ENCODE data around the gene SMYD1.

SMYD1 gene

GRCh38 chr2:88097192-88097591 lies 29.6 kb downstream of the SMYD1 start:
- no peak for DNase-seq (ENCODE audit: low spot score in 2 of 2)
- no peaks in the 10 kb centered on the region for H3K36me3 Mint-ChIP-seq (ENCODE audit: insufficient read depth)
- H3K9me3 Mint-ChIP-seq: no peaks in the 10 kb centered on the region
- ATAC-seq (replicated peaks; ENCODE audit: extremely low read depth, poor library complexity, severe bottlenecking): no peak
- H3K4me3 Mint-ChIP-seq: no peak overlapping the region
- H3K27ac Mint-ChIP-seq (ENCODE audit: low read depth): no peak overlapping the region
- peaks cover 23% of the 10 kb centered on the region for H3K27me3 Mint-ChIP-seq
- H3K4me1 Mint-ChIP-seq: no peaks in the 10 kb centered on the region

DNA sequence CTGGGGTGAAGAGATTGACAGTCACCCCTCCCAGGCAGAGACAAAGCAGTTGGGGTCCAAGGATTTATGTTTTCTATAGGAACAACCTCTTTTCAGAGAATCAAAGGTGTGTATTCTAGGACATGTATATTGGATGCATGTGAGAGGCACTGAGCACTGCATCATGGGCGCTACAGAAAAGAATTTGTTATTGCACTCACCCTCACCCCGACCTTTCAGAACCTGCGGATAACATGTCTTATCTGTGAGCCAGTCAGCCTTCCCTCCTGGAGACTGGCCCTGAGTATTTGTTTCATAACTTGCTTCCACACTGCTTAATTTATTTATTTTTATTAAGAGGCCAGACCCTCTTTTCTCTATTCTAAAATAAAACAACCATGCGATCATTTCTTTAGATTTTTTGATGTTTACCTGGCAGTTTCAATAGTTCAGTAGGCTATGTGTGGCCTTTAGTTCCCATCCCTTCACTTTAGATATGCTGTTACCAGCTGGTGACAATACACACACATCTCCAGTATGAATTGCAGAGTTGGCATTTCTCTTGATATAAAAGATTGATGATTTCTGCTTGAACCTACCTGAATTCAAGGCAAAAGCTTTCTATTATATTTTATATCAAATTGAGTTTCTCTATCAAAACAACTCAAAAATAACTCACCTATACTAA lies 30.4 kb downstream of the SMYD1 start:
- no peak for DNase-seq (ENCODE audit: low spot score in 2 of 2)
- no peak for ATAC-seq (replicated peaks; ENCODE audit: extremely low read depth, poor library complexity, severe bottlenecking)
- H3K9me3 Mint-ChIP-seq: no peaks in the 10 kb centered on the region
- no peak overlapping the region for H3K27ac Mint-ChIP-seq (ENCODE audit: low read depth)
- H3K36me3 Mint-ChIP-seq (ENCODE audit: insufficient read depth): no peaks in the 10 kb centered on the region
- peaks cover 31% of the 10 kb centered on the region for H3K27me3 Mint-ChIP-seq
- H3K4me1 Mint-ChIP-seq: no peaks in the 10 kb centered on the region
- no peak overlapping the region for H3K4me3 Mint-ChIP-seq

- Mint-ChIP-seq H3K4me1 (no peaks in the 10 kb centered on the region), H3K36me3 (ENCODE audit: insufficient read depth) (no peaks in the 10 kb centered on the region), H3K4me3 (no peak overlapping the region), H3K27me3 (peaks cover 35% of the 10 kb centered on the region), H3K27ac (ENCODE audit: low read depth) (no peak overlapping the region), H3K9me3 (no peaks in the 10 kb centered on the region)
- DNase-seq (ENCODE audit: low spot score in 2 of 2): no peak
- ATAC-seq (replicated peaks; ENCODE audit: extremely low read depth, poor library complexity, severe bottlenecking): no peak
These were observed 30.9 kb downstream of the SMYD1 start for GRCh38 chr2:88098558-88098900.

GRCh38 chr2:88099798-88100488 lies 32.3 kb downstream of the SMYD1 start:
- ATAC-seq (replicated peaks; ENCODE audit: extremely low read depth, poor library complexity, severe bottlenecking) (no peak), DNase-seq (ENCODE audit: low spot score in 2 of 2) (no peak)
- H3K27me3 Mint-ChIP-seq: peaks cover 40% of the 10 kb centered on the region
- H3K9me3 Mint-ChIP-seq: no peaks in the 10 kb centered on the region
- no peaks in the 10 kb centered on the region for H3K4me1 Mint-ChIP-seq
- H3K36me3 Mint-ChIP-seq (ENCODE audit: insufficient read depth): no peaks in the 10 kb centered on the region
- no peak overlapping the region for H3K4me3 Mint-ChIP-seq
- H3K27ac Mint-ChIP-seq (ENCODE audit: low read depth): no peak overlapping the region

GRCh38 chr2:88100489-88100858 lies 32.8 kb downstream of the SMYD1 start:
- H3K4me3 Mint-ChIP-seq: no peak overlapping the region
- H3K9me3 Mint-ChIP-seq: no peaks in the 10 kb centered on the region
- ATAC-seq (replicated peaks; ENCODE audit: extremely low read depth, poor library complexity, severe bottlenecking): no peak
- no peak overlapping the region for H3K27ac Mint-ChIP-seq (ENCODE audit: low read depth)
- no peaks in the 10 kb centered on the region for H3K4me1 Mint-ChIP-seq
- no peak for DNase-seq (ENCODE audit: low spot score in 2 of 2)
- no peaks in the 10 kb centered on the region for H3K36me3 Mint-ChIP-seq (ENCODE audit: insufficient read depth)
- peaks cover 46% of the 10 kb centered on the region for H3K27me3 Mint-ChIP-seq

GRCh38 chr2:88108796-88109195 lies 41.2 kb downstream of the SMYD1 start:
- ATAC-seq (replicated peaks; ENCODE audit: extremely low read depth, poor library complexity, severe bottlenecking): no peak
- Mint-ChIP-seq H3K27me3 (peaks cover 21% of the 10 kb centered on the region), H3K27ac (ENCODE audit: low read depth) (no peak overlapping the region), H3K9me3 (no peaks in the 10 kb centered on the region), H3K4me1 (no peaks in the 10 kb centered on the region), H3K36me3 (ENCODE audit: insufficient read depth) (no peaks in the 10 kb centered on the region), H3K4me3 (no peak overlapping the region)
- no peak for DNase-seq (ENCODE audit: low spot score in 2 of 2)

DNA sequence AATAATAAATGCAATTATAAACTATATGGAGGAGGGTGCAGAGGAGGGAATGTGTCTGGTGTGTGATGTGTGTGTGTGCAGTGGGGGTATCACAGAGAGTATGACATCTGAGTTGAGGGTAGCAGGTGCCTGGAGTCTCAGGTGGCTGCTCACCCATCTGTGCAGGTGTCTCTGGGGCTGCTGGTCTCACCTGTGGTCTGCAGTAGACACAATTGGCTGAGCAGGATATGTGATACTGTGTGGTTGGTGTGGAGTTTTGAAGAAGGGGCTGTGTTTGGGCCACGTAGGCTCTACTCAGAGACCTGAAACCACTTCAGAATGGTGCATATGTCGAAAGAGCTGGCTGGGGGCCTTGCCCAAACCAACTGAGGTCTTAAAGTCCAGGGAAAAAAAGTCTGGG lies 43.2 kb downstream of the SMYD1 start:
- Mint-ChIP-seq H3K4me1 (no peaks in the 10 kb centered on the region), H3K36me3 (ENCODE audit: insufficient read depth) (no peaks in the 10 kb centered on the region), H3K4me3 (no peak overlapping the region), H3K9me3 (no peaks in the 10 kb centered on the region), H3K27ac (ENCODE audit: low read depth) (no peak overlapping the region), H3K27me3 (peaks cover 13% of the 10 kb centered on the region)
- DNase-seq (ENCODE audit: low spot score in 2 of 2): no peak
- no peak for ATAC-seq (replicated peaks; ENCODE audit: extremely low read depth, poor library complexity, severe bottlenecking)

GRCh38 chr2:88113069-88113468 lies 45.4 kb downstream of the SMYD1 start:
- Mint-ChIP-seq H3K27ac (ENCODE audit: low read depth) (no peak overlapping the region), H3K4me1 (no peaks in the 10 kb centered on the region), H3K4me3 (no peak overlapping the region), H3K27me3 (peaks cover 29% of the 10 kb centered on the region), H3K36me3 (ENCODE audit: insufficient read depth) (no peaks in the 10 kb centered on the region), H3K9me3 (no peaks in the 10 kb centered on the region)
- no peak for DNase-seq (ENCODE audit: low spot score in 2 of 2)
- no peak for ATAC-seq (replicated peaks; ENCODE audit: extremely low read depth, poor library complexity, severe bottlenecking)

- peaks cover 41% of the 10 kb centered on the region for H3K27me3 Mint-ChIP-seq
- H3K4me1 Mint-ChIP-seq: no peaks in the 10 kb centered on the region
- ATAC-seq (replicated peaks; ENCODE audit: extremely low read depth, poor library complexity, severe bottlenecking): no peak
- no peak for DNase-seq (ENCODE audit: low spot score in 2 of 2)
- no peaks in the 10 kb centered on the region for H3K9me3 Mint-ChIP-seq
- no peaks in the 10 kb centered on the region for H3K36me3 Mint-ChIP-seq (ENCODE audit: insufficient read depth)
- H3K4me3 Mint-ChIP-seq: no peak overlapping the region
- H3K27ac Mint-ChIP-seq (ENCODE audit: low read depth): no peak overlapping the region
These were observed 47.3 kb downstream of the SMYD1 start for GRCh38 chr2:88114889-88115288.

DNA sequence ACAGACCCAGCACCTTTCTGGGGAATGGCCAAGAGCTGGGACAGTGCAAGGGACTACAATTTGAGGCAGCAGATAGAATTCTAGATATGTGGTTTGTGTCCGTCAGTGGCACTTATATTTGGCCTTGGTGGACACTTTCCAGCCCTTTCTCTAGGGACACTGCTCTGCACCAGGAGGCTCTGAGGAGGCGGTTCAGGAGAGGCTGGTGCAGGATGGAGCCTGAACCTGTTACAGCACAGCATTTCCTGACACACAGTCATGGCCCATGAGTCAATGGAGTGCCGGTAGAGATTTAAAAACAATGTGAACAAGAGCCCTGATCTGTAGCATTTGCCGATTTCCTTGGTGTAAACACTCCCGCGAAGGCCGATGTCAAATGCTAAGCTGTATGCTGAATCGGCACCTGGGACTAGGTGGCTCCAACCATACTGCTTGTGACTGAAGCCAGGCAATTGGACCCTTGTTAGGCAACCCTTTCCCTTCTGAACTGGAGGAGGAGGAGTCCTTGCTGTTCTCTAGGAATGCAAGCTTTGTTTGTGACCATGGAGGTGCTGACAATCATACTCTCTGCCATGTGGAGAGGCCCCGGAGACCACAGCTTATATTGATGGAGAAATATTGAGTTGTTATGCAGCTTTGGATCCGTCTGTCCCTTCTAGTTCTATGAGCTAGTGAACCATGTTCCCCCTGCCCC lies 48.3 kb downstream of the SMYD1 start:
- Mint-ChIP-seq H3K27ac (ENCODE audit: low read depth) (no peak overlapping the region), H3K4me3 (no peak overlapping the region)
- ATAC-seq (replicated peaks; ENCODE audit: extremely low read depth, poor library complexity, severe bottlenecking): no peak

DNA sequence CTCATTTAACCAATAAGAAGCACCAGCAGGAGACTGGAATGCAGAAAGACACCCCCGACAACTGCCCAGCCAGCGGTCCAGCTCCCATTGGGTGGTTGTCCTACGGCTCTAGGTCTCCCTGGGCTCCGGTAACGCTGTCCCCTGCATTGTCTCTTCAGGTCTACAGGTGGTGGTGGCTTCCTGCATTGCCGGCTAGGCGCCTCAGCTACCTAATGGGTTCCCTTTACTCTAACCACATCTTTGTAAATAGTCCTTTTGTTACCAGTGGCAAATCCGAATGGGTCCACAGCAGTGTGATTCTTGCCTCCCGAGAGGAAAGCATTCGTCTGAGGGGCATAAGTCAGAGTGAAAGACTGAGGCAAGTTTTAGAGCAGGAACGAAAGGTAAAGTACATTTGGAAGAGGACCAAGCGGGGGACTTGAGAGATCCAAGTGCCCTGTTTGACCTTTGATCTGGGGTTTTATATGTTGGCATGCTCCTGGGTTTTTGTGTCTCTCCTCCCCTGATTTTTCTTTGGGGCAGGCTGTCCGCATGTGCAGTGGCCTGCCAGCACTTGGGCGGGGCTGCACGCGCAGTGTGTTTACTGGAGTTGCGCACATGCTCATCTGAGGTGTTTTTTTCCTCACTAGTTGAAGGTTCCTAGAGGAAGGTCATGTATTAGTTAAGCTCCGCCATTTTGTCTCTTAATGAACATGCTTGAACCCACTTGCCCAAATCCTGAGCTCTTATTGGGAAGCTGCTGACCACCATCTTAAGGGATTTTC lies 49.2 kb downstream of the SMYD1 start:
- Mint-ChIP-seq H3K36me3 (ENCODE audit: insufficient read depth) (no peaks in the 10 kb centered on the region), H3K9me3 (no peaks in the 10 kb centered on the region), H3K27me3 (peaks cover 55% of the 10 kb centered on the region), H3K4me3 (no peak overlapping the region), H3K27ac (ENCODE audit: low read depth) (no peak overlapping the region), H3K4me1 (no peaks in the 10 kb centered on the region)
- DNase-seq (ENCODE audit: low spot score in 2 of 2): no peak
- ATAC-seq (replicated peaks; ENCODE audit: extremely low read depth, poor library complexity, severe bottlenecking): no peak

More for the DNA sequence above, 48.3 kb downstream of the SMYD1 start:
- DNase-seq (ENCODE audit: low spot score in 2 of 2): no peak
- H3K4me1 Mint-ChIP-seq: no peaks in the 10 kb centered on the region
- H3K27me3 Mint-ChIP-seq: peaks cover 46% of the 10 kb centered on the region
- no peaks in the 10 kb centered on the region for H3K9me3 Mint-ChIP-seq
- no peaks in the 10 kb centered on the region for H3K36me3 Mint-ChIP-seq (ENCODE audit: insufficient read depth)

DNA sequence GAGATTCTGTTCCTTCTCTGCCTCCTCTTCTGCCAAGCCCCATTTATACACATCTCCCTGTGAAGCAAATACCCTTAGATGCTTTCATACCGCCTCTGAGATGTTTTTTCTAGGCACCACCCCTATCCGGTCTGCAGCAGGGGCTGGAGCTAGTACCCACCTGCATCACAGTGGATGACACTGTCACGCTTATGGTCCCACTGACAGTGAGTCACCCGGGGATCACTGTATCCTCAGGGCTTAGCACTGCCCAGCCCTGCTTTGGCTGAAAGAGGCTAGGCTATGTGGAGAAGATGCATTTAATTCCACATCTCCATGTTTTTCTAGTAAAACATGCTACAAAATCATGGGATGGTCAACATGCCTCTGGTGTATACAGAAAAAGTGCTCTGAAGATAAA lies 50.3 kb downstream of the SMYD1 start:
- no peaks in the 10 kb centered on the region for H3K9me3 Mint-ChIP-seq
- no peak overlapping the region for H3K27ac Mint-ChIP-seq (ENCODE audit: low read depth)
- no peaks in the 10 kb centered on the region for H3K4me1 Mint-ChIP-seq
- DNase-seq (ENCODE audit: low spot score in 2 of 2) (no peak), ATAC-seq (replicated peaks; ENCODE audit: extremely low read depth, poor library complexity, severe bottlenecking) (no peak)
- H3K4me3 Mint-ChIP-seq: no peak overlapping the region
- H3K36me3 Mint-ChIP-seq (ENCODE audit: insufficient read depth): no peaks in the 10 kb centered on the region
- H3K27me3 Mint-ChIP-seq: peaks cover 65% of the 10 kb centered on the region
